Lower leg skin (tissue), 3 donors: Measurements from ENCODE around the gene KIAA1671.

Experiments
- POLR2A ChIP-seq, 2 donors: fragments of 450-650 bp; IDR thresholded peaks; one replicate each; pipeline ENCODE4 v1.6.1; 2016 to 2017; ENCODE audit warnings: antibody characterized with exemption in 2 of 2, mild to moderate bottlenecking in 1 of 2, moderate library complexity in 1 of 2
- TF ChIP-seq, protein P1 (sequence below), 3 donors: fragments of 450-650 bp; IDR thresholded peaks; one replicate each; pipeline ENCODE4 v1.5.1; 2016; ENCODE audit warnings: antibody characterized with exemption in 3 of 3, mild to moderate bottlenecking in 3 of 3, moderate library complexity in 2 of 3

DNA sequence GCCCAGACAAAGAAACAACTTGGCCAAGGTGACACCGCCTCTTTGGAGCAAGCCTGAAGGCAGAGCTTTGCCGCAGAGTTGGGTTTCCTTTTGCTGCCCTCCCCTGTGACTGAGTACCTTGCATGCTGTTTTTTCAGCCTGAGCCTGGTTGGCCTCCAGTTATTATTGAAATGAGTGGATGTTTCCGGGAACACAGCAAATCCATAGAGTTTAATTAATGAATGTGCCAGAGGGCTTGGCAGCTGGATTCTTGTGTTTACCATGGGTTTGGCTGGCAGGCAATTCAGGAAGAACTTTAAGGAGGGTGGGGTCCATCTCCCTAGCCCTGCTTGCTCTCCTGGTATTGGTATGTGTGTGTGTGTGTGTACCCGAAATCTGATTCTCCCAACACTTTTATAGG, 181.5 kb downstream of the KIAA1671 start:
- TF ChIP-seq POLR2A (IDR thresholded peaks at IDR 0.05) = no peak
- TF ChIP-seq, protein P1, sequence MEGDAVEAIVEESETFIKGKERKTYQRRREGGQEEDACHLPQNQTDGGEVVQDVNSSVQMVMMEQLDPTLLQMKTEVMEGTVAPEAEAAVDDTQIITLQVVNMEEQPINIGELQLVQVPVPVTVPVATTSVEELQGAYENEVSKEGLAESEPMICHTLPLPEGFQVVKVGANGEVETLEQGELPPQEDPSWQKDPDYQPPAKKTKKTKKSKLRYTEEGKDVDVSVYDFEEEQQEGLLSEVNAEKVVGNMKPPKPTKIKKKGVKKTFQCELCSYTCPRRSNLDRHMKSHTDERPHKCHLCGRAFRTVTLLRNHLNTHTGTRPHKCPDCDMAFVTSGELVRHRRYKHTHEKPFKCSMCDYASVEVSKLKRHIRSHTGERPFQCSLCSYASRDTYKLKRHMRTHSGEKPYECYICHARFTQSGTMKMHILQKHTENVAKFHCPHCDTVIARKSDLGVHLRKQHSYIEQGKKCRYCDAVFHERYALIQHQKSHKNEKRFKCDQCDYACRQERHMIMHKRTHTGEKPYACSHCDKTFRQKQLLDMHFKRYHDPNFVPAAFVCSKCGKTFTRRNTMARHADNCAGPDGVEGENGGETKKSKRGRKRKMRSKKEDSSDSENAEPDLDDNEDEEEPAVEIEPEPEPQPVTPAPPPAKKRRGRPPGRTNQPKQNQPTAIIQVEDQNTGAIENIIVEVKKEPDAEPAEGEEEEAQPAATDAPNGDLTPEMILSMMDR (IDR thresholded peaks at IDR 0.05) = no peak
